KMS-11 (cell line): ENCODE data around the gene CAMTA1.

Source experiments
- H2AFZ ChIP-seq: fragments of 200-600 bp; sonication (generic); 2 replicates; pipeline ENCODE4 v1.6.1; 2016; ENCODE audit warnings: antibody characterized with exemption, mixed run types, low read depth
- H3K27ac ChIP-seq: fragments of 200-600 bp; sonication (generic); 2 replicates; pipeline ENCODE4 v1.6.1; 2016; ENCODE audit warnings: mild to moderate bottlenecking, mixed run types
- H3K27me3 ChIP-seq: fragments of 200-600 bp; sonication (generic); 2 replicates; pipeline ENCODE4 v1.6.1; 2017; ENCODE audit warnings: mild to moderate bottlenecking, low read depth, mixed run types, moderate library complexity; ENCODE audit not compliant: insufficient read depth
- H3K36me3 ChIP-seq: fragments of 200-600 bp; sonication (generic); 2 replicates; pipeline ENCODE4 v1.6.1; 2017; ENCODE audit warnings: mild to moderate bottlenecking, mixed run types; ENCODE audit not compliant: insufficient read depth
- H3K4me1 ChIP-seq: fragments of 200-600 bp; sonication (generic); 2 replicates; pipeline ENCODE4 v1.6.1; 2016; ENCODE audit warnings: mild to moderate bottlenecking, low read depth, mixed run types; ENCODE audit not compliant: poor library complexity, severe bottlenecking
- H3K4me2 ChIP-seq: fragments of 200-600 bp; sonication (generic); 2 replicates; pipeline ENCODE4 v1.7.0; 2016; ENCODE audit warnings: mild to moderate bottlenecking, mixed run types
- H3K4me3 ChIP-seq: fragments of 200-600 bp; sonication (generic); IDR thresholded peaks from 2 replicates; pipeline ENCODE4 v1.6.1; 2017; ENCODE audit warnings: low read depth, low read length, mixed read lengths; ENCODE audit not compliant: insufficient read depth
- H3K79me2 ChIP-seq: fragments of 200-600 bp; sonication (generic); 2 replicates; pipeline ENCODE4 v1.6.1; 2016; ENCODE audit warnings: low read depth, mixed run types; ENCODE audit not compliant: insufficient read depth
- H3K9ac ChIP-seq: fragments of 200-600 bp; sonication (generic); 2 replicates; pipeline ENCODE4 v1.6.1; 2016; ENCODE audit warnings: mild to moderate bottlenecking, mixed run types
- H4K20me1 ChIP-seq: fragments of 200-600 bp; sonication (generic); 2 replicates; pipeline ENCODE4 v1.6.1; 2016; ENCODE audit warnings: mild to moderate bottlenecking, mixed run types; ENCODE audit not compliant: insufficient read depth
- TF ChIP-seq, protein P1 (sequence below): fragments of 200-600 bp; sonication (generic); conservative IDR thresholded peaks from 2 replicates; pipeline ENCODE4 v1.6.1; 2017; ENCODE audit warnings: low read depth, mild to moderate bottlenecking, antibody characterized with exemption, low read length, moderate library complexity, mixed read lengths

CAMTA1 gene

GRCh38 chr1:6832531-6833188 is 47.4 kb downstream of the CAMTA1 start:
- TF ChIP-seq, protein P1, sequence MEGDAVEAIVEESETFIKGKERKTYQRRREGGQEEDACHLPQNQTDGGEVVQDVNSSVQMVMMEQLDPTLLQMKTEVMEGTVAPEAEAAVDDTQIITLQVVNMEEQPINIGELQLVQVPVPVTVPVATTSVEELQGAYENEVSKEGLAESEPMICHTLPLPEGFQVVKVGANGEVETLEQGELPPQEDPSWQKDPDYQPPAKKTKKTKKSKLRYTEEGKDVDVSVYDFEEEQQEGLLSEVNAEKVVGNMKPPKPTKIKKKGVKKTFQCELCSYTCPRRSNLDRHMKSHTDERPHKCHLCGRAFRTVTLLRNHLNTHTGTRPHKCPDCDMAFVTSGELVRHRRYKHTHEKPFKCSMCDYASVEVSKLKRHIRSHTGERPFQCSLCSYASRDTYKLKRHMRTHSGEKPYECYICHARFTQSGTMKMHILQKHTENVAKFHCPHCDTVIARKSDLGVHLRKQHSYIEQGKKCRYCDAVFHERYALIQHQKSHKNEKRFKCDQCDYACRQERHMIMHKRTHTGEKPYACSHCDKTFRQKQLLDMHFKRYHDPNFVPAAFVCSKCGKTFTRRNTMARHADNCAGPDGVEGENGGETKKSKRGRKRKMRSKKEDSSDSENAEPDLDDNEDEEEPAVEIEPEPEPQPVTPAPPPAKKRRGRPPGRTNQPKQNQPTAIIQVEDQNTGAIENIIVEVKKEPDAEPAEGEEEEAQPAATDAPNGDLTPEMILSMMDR: no peak
- H3K27ac ChIP-seq: no peak overlapping the region; the same call in 1 of the 2 replicates
- no peak overlapping the region for H3K4me2 ChIP-seq
- H3K79me2 ChIP-seq: peaks cover 13% of the 10 kb centered on the region; the same call in 1 of the 2 replicates
- no peak overlapping the region for H2AFZ ChIP-seq
- H3K4me3 ChIP-seq: no peak overlapping the region
- no peaks in the 10 kb centered on the region for H4K20me1 ChIP-seq
- no peak overlapping the region for H3K9ac ChIP-seq
- H3K4me1 ChIP-seq: peaks cover 20% of the 10 kb centered on the region
- no peaks in the 10 kb centered on the region for H3K36me3 ChIP-seq
- no peaks in the 10 kb centered on the region for H3K27me3 ChIP-seq

DNA sequence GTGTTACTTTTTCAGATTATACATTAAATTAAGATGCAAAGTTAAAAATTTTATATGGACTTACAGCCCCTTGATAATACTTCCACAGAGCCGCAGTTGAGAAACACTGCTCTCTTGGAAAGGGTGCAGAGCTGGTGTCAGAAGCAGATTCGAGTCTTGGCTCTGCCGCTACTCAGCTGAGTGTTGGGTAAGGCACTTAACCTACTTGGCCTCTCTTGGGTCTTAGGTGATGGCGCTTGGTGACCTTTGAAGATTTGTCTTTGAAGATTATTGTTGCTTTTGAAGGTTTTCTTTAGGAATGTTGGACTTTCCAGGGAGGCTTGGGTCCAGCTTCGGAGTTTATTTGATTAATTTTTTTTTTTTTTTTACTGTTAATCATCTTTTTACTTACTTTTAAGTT is 48.5 kb downstream of the CAMTA1 start:
- Histone ChIP-seq H3K4me2 (no peak overlapping the region), H3K9ac (no peak overlapping the region), H2AFZ (no peak overlapping the region), H3K27ac (no peak overlapping the region), H4K20me1 (no peaks in the 10 kb centered on the region; the same call in 1 of the 2 replicates), H3K79me2 (peaks cover 13% of the 10 kb centered on the region; the same call in 1 of the 2 replicates), H3K4me3 (no peak overlapping the region), H3K36me3 (no peaks in the 10 kb centered on the region), H3K4me1 (peaks cover 20% of the 10 kb centered on the region), H3K27me3 (no peaks in the 10 kb centered on the region)
- TF ChIP-seq, protein P1: no peak

- TF ChIP-seq, protein P1: no peak
- Histone ChIP-seq H4K20me1 (no peaks in the 10 kb centered on the region; the same call in 1 of the 2 replicates), H3K27me3 (no peaks in the 10 kb centered on the region), H3K36me3 (no peaks in the 10 kb centered on the region), H3K4me2 (no peak overlapping the region), H2AFZ (no peak overlapping the region), H3K9ac (no peak overlapping the region), H3K4me3 (no peak overlapping the region), H3K27ac (no peak overlapping the region), H3K79me2 (peaks cover 13% of the 10 kb centered on the region; the same call in 1 of the 2 replicates), H3K4me1 (peaks cover 20% of the 10 kb centered on the region)
Measured at GRCh38 chr1:6834366-6834765, 49.1 kb downstream of the CAMTA1 start.

DNA sequence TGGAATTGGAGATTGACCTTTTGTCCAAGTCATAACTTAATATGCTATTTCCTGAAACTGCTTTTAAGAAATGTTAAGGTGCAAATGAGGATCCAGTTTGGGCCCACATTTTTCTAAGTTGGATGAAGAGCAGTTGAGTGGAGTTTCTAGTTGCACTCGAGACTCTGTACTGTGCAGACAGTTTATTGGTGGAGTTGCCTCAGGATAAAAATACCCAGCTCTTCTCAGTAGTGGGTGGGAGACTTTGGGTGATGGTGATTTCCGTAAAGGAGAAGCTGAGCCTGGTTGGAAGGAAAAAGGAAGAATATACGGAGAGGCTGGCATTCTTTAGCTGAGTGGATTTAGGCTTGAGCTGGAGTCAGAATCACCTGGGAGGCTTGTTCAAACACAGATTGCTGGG is 49.9 kb downstream of the CAMTA1 start:
- no peak overlapping the region for H3K4me2 ChIP-seq
- H3K36me3 ChIP-seq: no peaks in the 10 kb centered on the region
- H3K4me3 ChIP-seq: no peak overlapping the region
- TF ChIP-seq, protein P1: no peak
- H3K4me1 ChIP-seq: peaks cover 20% of the 10 kb centered on the region
- H3K9ac ChIP-seq: no peak overlapping the region
- no peak overlapping the region for H2AFZ ChIP-seq
- no peak overlapping the region for H3K27ac ChIP-seq
- no peaks in the 10 kb centered on the region for H3K27me3 ChIP-seq
- H4K20me1 ChIP-seq: no peaks in the 10 kb centered on the region; the same call in 1 of the 2 replicates
- peaks cover 13% of the 10 kb centered on the region; the same call in 1 of the 2 replicates for H3K79me2 ChIP-seq
